Endothelial cell of hepatic sinusoid (primary cell): ENCODE measurements around the gene NFU1.

Source experiments
- in situ Hi-C: cut with HindIII; loops from 2 replicates; pipeline ENCODE4 v1.10.0; 2017; ENCODE audit warnings: low sequenced_read_pairs

NFU1 gene

GRCh38 chr2:69436938-69437750 lies at the start of gene NFU1:
Gene NFU1 (minus strand): TSS chr2:69437435. CDS start chr2:69437422, 13 bp downstream.
- in situ Hi-C loops = loop anchor here (5.0 kb wide), 2 partner anchors 35 to 60 kb away; no protein-coding TSS in a partner anchor

- in situ Hi-C loops = no loop called here
Measured at GRCh38 chr2:69483696-69484095, 46.5 kb upstream of the NFU1 start.

- in situ Hi-C loops = no loop called here
Measured at GRCh38 chr2:69483024-69483423, 45.8 kb upstream of the NFU1 start.

- in situ Hi-C loops = no loop called here
Measured at GRCh38 chr2:69482471-69482870, 45.2 kb upstream of the NFU1 start.

- in situ Hi-C loops = no loop called here
Measured at GRCh38 chr2:69481421-69481820, 44.2 kb upstream of the NFU1 start.

- in situ Hi-C loops = no loop called here
Measured at GRCh38 chr2:69477627-69478026, 40.4 kb upstream of the NFU1 start.

- in situ Hi-C loops = loop anchor here (5.0 kb wide), 1 partner anchor 37 kb away; the partner anchor contains the start of gene NFU1
Measured at GRCh38 chr2:69474688-69475087, 37.5 kb upstream of the NFU1 start.

GRCh38 chr2:69471793-69472192 lies 34.6 kb upstream of the NFU1 start:
- in situ Hi-C loops = loop anchor here (5.0 kb wide), 1 partner anchor 34 kb away; the partner anchor contains the start of gene NFU1

- in situ Hi-C loops = loop anchor here (5.0 kb wide), 1 partner anchor 34 kb away; the partner anchor contains the start of gene NFU1
Measured at GRCh38 chr2:69470911-69471310, 33.7 kb upstream of the NFU1 start.

GRCh38 chr2:69469784-69470183 lies 32.5 kb upstream of the NFU1 start:
- in situ Hi-C loops = loop anchor here (5.0 kb wide), 1 partner anchor 32 kb away; the partner anchor contains the start of gene NFU1

- in situ Hi-C loops = no loop called here
Measured at GRCh38 chr2:69469375-69469774, 32.1 kb upstream of the NFU1 start.

- in situ Hi-C loops = no loop called here
Measured at GRCh38 chr2:69466728-69467127, 29.5 kb upstream of the NFU1 start.

- in situ Hi-C loops = no loop called here
Measured at GRCh38 chr2:69465513-69466456, 28.6 kb upstream of the NFU1 start.

GRCh38 chr2:69464575-69464974 lies 27.3 kb upstream of the NFU1 start:
- in situ Hi-C loops = no loop called here

- in situ Hi-C loops = no loop called here
Measured at GRCh38 chr2:69462780-69463179, 25.5 kb upstream of the NFU1 start.

GRCh38 chr2:69461404-69461803 lies 24.2 kb upstream of the NFU1 start:
- in situ Hi-C loops = no loop called here

GRCh38 chr2:69459936-69460335 lies 22.7 kb upstream of the NFU1 start:
- in situ Hi-C loops = no loop called here

- in situ Hi-C loops = no loop called here
Measured at GRCh38 chr2:69456950-69457445, 19.8 kb upstream of the NFU1 start.

- in situ Hi-C loops = no loop called here
Measured at GRCh38 chr2:69456154-69456553, 18.9 kb upstream of the NFU1 start.

GRCh38 chr2:69454976-69455375 lies 17.7 kb upstream of the NFU1 start:
- in situ Hi-C loops = no loop called here

GRCh38 chr2:69453475-69454129 lies 16.4 kb upstream of the NFU1 start:
- in situ Hi-C loops = no loop called here
